ENCODE measurements around the gene SF3B6. TPM values are rescaled to one million over a fixed set of nuclear protein-coding genes. Genes with fewer than 3 reads are reported as not detected.

The SF3B6 gene
- total and polyA plus RNA-seq, 10 donors, result 47.2 to 114 (median 67.9) TPM

DNA sequence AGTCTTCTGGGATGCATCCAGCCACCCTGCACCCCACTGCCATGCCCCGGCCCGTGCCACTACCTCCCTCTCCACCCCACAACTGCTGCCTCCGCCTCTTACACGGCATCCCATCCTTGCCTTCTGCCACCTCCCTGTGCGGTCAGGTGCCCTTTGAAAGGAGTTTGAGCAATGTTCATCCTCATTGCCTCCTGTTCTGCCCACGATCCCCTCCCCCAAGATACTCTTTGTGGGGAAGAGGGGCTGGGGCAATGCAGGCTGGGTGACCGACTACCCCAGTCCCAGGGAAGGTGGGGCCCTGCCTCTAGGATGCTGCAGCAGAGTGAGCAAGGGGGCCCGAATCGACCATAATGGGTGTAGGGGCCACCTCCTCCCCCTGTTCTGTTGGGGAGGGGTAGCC lies 57.9 kb downstream of the SF3B6 start:
- WGBS, 5 donors, result 86 to 92% (median 89%) methylated on average over 9 of the region's 9 CpGs
- Histone ChIP-seq H3K36me3 (peaks cover 0 to 18% (median 8%) of the 10 kb centered on the region in 6 donors), H3K9me3 (no peaks in the 10 kb centered on the region), H3K27me3 (replicated peaks in 1 of 7) (no peaks in the 10 kb centered on the region), H3K27ac (no peak overlapping the region), H3K4me1 (no peaks in the 10 kb centered on the region), H3K4me3 (no peak overlapping the region)
- DNase-seq, result no peak
- intact Hi-C loops (cut with DNase I; ENCODE audit: low total_unique reads), result no loop called here
- TF ChIP-seq POLR2A (IDR thresholded peaks at IDR 0.05) (no peak), POLR2AphosphoS5 (IDR thresholded peaks at IDR 0.05) (no peak)
- TF ChIP-seq, protein P1, sequence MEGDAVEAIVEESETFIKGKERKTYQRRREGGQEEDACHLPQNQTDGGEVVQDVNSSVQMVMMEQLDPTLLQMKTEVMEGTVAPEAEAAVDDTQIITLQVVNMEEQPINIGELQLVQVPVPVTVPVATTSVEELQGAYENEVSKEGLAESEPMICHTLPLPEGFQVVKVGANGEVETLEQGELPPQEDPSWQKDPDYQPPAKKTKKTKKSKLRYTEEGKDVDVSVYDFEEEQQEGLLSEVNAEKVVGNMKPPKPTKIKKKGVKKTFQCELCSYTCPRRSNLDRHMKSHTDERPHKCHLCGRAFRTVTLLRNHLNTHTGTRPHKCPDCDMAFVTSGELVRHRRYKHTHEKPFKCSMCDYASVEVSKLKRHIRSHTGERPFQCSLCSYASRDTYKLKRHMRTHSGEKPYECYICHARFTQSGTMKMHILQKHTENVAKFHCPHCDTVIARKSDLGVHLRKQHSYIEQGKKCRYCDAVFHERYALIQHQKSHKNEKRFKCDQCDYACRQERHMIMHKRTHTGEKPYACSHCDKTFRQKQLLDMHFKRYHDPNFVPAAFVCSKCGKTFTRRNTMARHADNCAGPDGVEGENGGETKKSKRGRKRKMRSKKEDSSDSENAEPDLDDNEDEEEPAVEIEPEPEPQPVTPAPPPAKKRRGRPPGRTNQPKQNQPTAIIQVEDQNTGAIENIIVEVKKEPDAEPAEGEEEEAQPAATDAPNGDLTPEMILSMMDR (IDR thresholded peaks at IDR 0.05 in 8 of 11, conservative IDR thresholded peaks at IDR 0.05 in 3 of 11), result no peak

DNA sequence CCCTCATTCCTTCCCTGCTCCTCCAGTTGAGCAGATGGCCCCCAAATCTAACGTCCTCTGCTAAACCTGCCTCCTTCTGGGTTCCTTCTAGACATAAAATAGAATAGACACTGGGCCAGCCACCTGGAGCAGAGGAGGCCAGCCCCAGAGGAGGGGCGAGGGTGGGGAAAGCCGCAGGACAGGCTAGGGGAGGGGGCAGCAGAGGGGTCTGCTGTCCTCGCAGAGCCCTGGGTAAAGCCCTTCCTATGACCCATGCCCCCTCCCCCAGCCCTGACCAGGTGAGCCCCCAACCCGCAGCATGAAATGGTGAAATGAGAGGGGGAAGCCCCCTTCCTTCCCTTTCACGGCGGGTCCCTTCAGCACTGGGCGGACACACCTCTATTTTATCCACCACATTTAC lies 58.4 kb downstream of the SF3B6 start:
- DNase-seq, result no peak
- TF ChIP-seq, protein P1 (IDR thresholded peaks at IDR 0.05 in 8 of 11, conservative IDR thresholded peaks at IDR 0.05 in 3 of 11), result no peak
- TF ChIP-seq POLR2A (IDR thresholded peaks at IDR 0.05) (no peak), POLR2AphosphoS5 (IDR thresholded peaks at IDR 0.05) (no peak)
- H3K9me3 ChIP-seq, result no peaks in the 10 kb centered on the region
- H3K36me3 ChIP-seq, result peaks cover 0 to 13% (median 3%) of the 10 kb centered on the region in 6 donors
- H3K27ac ChIP-seq, result no peak overlapping the region
- H3K27me3 ChIP-seq (replicated peaks in 1 of 7), result no peaks in the 10 kb centered on the region
- intact Hi-C loops (cut with DNase I; ENCODE audit: low total_unique reads), result no loop called here
- H3K4me3 ChIP-seq, result no peak overlapping the region
- no peaks in the 10 kb centered on the region for H3K4me1 ChIP-seq
- WGBS, 5 donors, result 81 to 91% (median 84%) methylated on average over 7 to 8 of the region's 8 CpGs

Small RNA genes within 50 kb of the gene (small RNA-seq; reads per million reads assigned to genes)
- 0 reads per million in 4 donors for gene RNU6-370P

Other genes starting within 250 kb of the SF3B6 start
- gene ATAD2B, start 149.2 kb downstream of the SF3B6 start, total RNA-seq, result 10 to 100 TPM; 33.4 to 61.2 (median 37.9) TPM
- gene ATAD2B, start 149.2 kb downstream of the SF3B6 start, polyA plus RNA-seq, result 1 to 10 TPM; 4.4 to 4.8 (median 4.5) TPM
- 10 to 100 TPM in 1 of 7 donors, 1 to 10 TPM in 6; 8.2 to 12.4 (median 9.2) TPM for gene UBXN2A, start 135.9 kb downstream of the SF3B6 start, total RNA-seq
- 1 to 10 TPM; 4.3 to 6.6 (median 4.4) TPM for gene UBXN2A, start 135.9 kb downstream of the SF3B6 start, polyA plus RNA-seq
- 1 to 10 TPM in 4 of 7 donors, under 1 TPM in 3; 0.32 to 3.1 (median 1.0) TPM for gene MFSD2B, start 66.2 kb downstream of the SF3B6 start, total RNA-seq
- gene MFSD2B, start 66.2 kb downstream of the SF3B6 start, polyA plus RNA-seq, result under 1 TPM; 0.09 to 0.29 (median 0.13) TPM
- gene WDCP, start 28.9 kb downstream of the SF3B6 start, total RNA-seq, result 10 to 100 TPM in 4 of 7 donors, 1 to 10 TPM in 3; 7.0 to 13.1 (median 10.5) TPM
- gene WDCP, start 28.9 kb downstream of the SF3B6 start, polyA plus RNA-seq, result 1 to 10 TPM; 2.9 to 4.1 (median 3.9) TPM
- 1 to 10 TPM; 2.4 to 5.1 (median 3.8) TPM for gene FKBP1B, start 26.6 kb downstream of the SF3B6 start, total RNA-seq
- gene FKBP1B, start 26.6 kb downstream of the SF3B6 start, polyA plus RNA-seq, result 1 to 10 TPM; 2.6 to 3.9 (median 3.3) TPM
- 10 to 100 TPM in 2 of 7 donors, 1 to 10 TPM in 5; 7.1 to 16.4 (median 8.8) TPM for gene TP53I3, start 8.5 kb upstream of the SF3B6 start, total RNA-seq
- 10 to 100 TPM; 12.0 to 17.6 (median 12.3) TPM for gene TP53I3, start 8.5 kb upstream of the SF3B6 start, polyA plus RNA-seq
- 1 to 10 TPM in 1 of 7 donors, under 1 TPM in 2, not detected in 4; 0.60 to 1.2 (median 0.89) TPM for gene PFN4, start 47.0 kb upstream of the SF3B6 start, total RNA-seq
- gene PFN4, start 47.0 kb upstream of the SF3B6 start, polyA plus RNA-seq, result 1 to 10 TPM in 1 of 3 donors, under 1 TPM in 2; 0.35 to 1.3 (median 0.55) TPM
- 10 to 100 TPM; 18.7 to 37.7 (median 32.4) TPM for gene FAM228B, start 47.1 kb upstream of the SF3B6 start, total RNA-seq
- 10 to 100 TPM; 12.8 to 26.5 (median 17.0) TPM for gene FAM228B, start 47.1 kb upstream of the SF3B6 start, polyA plus RNA-seq
- gene FAM228A, start 98.7 kb upstream of the SF3B6 start, total RNA-seq, result 1 to 10 TPM in 4 of 7 donors, under 1 TPM in 3; 0.27 to 1.9 (median 1.2) TPM
- under 1 TPM; 0.21 to 0.80 (median 0.26) TPM for gene FAM228A, start 98.7 kb upstream of the SF3B6 start, polyA plus RNA-seq